Kidney (tissue), 14 donors: ENCODE results near the gene YTHDC2. TPM values are rescaled to one million over a fixed set of nuclear protein-coding genes. Genes with fewer than 3 reads are reported as not detected.
A peak's percentile ranks its signal among the peaks of the same experiment; 100 is the strongest.

Source experiments
- DNase-seq, 5 donors: peaks; one replicate each; pipeline ENCODE4 v3.0.0-alpha.2; 2013 to 2020
- FAIRE-seq: peaks from 2 replicates; lab custom pipeline; 2012; peaks lifted over from hg19 to GRCh38; lab: Jason Lieb, UNC
- H3K27ac ChIP-seq, 2 donors: one replicate each; pipeline ENCODE4 v1.7.0; 2013; ENCODE audit warnings: low read depth in 2 of 2, low read length in 2 of 2, inconsistent platforms in 1 of 2
- H3K27me3 ChIP-seq: one replicate; pipeline ENCODE4 v1.7.1; 2013; ENCODE audit warnings: low read length, inconsistent platforms; ENCODE audit not compliant: control insufficient read depth, insufficient read depth
- H3K36me3 ChIP-seq, 3 donors: one replicate each; pipeline versions ENCODE4 v1.7.0 to v1.7.1; 2013; ENCODE audit warnings: low read length in 3 of 3, control low read depth in 1 of 3, inconsistent platforms in 1 of 3; ENCODE audit not compliant: insufficient read depth in 3 of 3, control insufficient read depth in 2 of 3
- H3K4me1 ChIP-seq, 3 donors: one replicate each; pipeline versions ENCODE4 v1.7.0 to v1.7.1; 2013; ENCODE audit warnings: low read length in 3 of 3, inconsistent platforms in 1 of 3, low read depth in 1 of 3; ENCODE audit not compliant: control insufficient read depth in 2 of 3, insufficient read depth in 2 of 3
- H3K4me3 ChIP-seq, 3 donors: one replicate each; pipeline versions ENCODE4 v1.7.0 to v1.8.1; 2013; ENCODE audit warnings: low read length in 3 of 3, control low read depth in 1 of 3, inconsistent platforms in 1 of 3
- H3K9ac ChIP-seq, 3 donors: one replicate each; pipeline versions ENCODE4 v1.7.0 to v1.7.1; 2013; ENCODE audit warnings: low read length in 3 of 3, control low read depth in 1 of 3, inconsistent platforms in 1 of 3
- H3K9me3 ChIP-seq, 3 donors: one replicate each; pipeline versions ENCODE4 v1.7.0 to v1.7.1; 2013; ENCODE audit warnings: low read length in 3 of 3, control low read depth in 1 of 3, inconsistent platforms in 1 of 3; ENCODE audit not compliant: control insufficient read depth in 2 of 3, insufficient read depth in 1 of 3
- intact Hi-C: fragments of 100-400 bp; cut with DNase I; formaldehyde crosslinking; loops from one replicate; pipeline ENCODE4 v1.11.1; 2022
- polyA plus RNA-seq: library from polyadenylated mRNA; stranded (reverse); fragments of 350-450 nt; fragmentation: Illumina TruSeq; extraction: RNeasy Lipid Tissue Mini Kit (QIAGEN cat#74804); gene quantifications from one replicate; pipeline ENCODE4 v1.2.3, GENCODE V29; 2014; ENCODE audit warnings: low read depth, low replicate concordance; ENCODE audit not compliant: insufficient read depth
- total RNA-seq: library from RNA; stranded (reverse); fragmentation: NEBNext Ultra II Directional; extraction: Animal tissue kit (Norgen Biotek cat#: 25700); gene quantifications from one replicate; pipeline ENCODE4 v1.2.1, GENCODE V29; 2021
- TF ChIP-seq, protein P1 (sequence below): IDR thresholded peaks from 3 replicates; pipeline ENCODE4 v1.5.1; 2012; ENCODE audit warnings: mild to moderate bottlenecking, moderate library complexity, borderline replicate concordance; ENCODE audit not compliant: insufficient read depth; ENCODE audit errors: extremely low read depth
- donor health status: control.
- donor health status: control.
- donor health status: control.
- donor health status: control.
- donor health status: control.
- donor health status: DM: yes; HTN: yes; CAD: no.
- donor health status: Normal renal cell carcinoma (clear cell type).

Gene YTHDC2
- total and polyA plus RNA-seq, 2 donors from 2014 or later: 6.2 to 31.6 TPM

- no peak overlapping the region for H3K27ac ChIP-seq
- no peaks in the 10 kb centered on the region for H3K36me3 ChIP-seq
- H3K4me1 ChIP-seq: peaks cover 0 to 2% (median 0%) of the 10 kb centered on the region in 3 donors
- intact Hi-C loops: no loop called here
- no peaks in the 10 kb centered on the region for H3K27me3 ChIP-seq
- peaks cover 0 to 5% (median 0%) of the 10 kb centered on the region in 3 donors for H3K9me3 ChIP-seq
- peak overlapping the region in 1 of 3 donors; percentile 38 for H3K9ac ChIP-seq
- H3K4me3 ChIP-seq: peak overlapping the region; percentile 55 to 70 (median 62)
- TF ChIP-seq, protein P1, sequence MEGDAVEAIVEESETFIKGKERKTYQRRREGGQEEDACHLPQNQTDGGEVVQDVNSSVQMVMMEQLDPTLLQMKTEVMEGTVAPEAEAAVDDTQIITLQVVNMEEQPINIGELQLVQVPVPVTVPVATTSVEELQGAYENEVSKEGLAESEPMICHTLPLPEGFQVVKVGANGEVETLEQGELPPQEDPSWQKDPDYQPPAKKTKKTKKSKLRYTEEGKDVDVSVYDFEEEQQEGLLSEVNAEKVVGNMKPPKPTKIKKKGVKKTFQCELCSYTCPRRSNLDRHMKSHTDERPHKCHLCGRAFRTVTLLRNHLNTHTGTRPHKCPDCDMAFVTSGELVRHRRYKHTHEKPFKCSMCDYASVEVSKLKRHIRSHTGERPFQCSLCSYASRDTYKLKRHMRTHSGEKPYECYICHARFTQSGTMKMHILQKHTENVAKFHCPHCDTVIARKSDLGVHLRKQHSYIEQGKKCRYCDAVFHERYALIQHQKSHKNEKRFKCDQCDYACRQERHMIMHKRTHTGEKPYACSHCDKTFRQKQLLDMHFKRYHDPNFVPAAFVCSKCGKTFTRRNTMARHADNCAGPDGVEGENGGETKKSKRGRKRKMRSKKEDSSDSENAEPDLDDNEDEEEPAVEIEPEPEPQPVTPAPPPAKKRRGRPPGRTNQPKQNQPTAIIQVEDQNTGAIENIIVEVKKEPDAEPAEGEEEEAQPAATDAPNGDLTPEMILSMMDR: no peak
- no peak for FAIRE-seq
- DNase-seq: peak in 1 of 5 donors; percentile 62
These were observed 24.8 kb upstream of the YTHDC2 start for GRCh38 chr5:113488645-113489184.

DNA sequence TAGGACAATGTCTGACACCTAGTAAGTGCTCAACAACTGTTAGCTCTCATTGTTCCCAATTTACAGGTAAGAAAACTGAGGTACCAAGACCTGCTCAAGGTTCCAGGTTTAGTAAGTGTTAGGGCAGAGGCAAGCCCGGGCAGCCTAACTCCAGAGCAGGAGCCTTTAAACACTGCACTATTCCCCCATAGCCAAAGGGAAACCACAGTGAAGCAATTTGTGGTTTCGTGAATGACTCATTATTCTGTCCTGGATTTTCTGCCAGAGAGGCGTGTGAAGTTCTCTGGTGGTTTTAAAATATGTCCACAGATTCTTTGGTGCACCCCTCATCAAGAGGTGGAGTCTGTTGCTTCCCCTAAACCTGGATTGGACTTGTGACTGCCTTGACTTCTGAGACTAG, 24.2 kb upstream of the YTHDC2 start:
- TF ChIP-seq, protein P1: no peak
- Histone ChIP-seq H3K36me3 (no peaks in the 10 kb centered on the region), H3K27ac (no peak overlapping the region), H3K9ac (no peak overlapping the region), H3K27me3 (no peaks in the 10 kb centered on the region), H3K9me3 (peaks cover 0 to 5% (median 0%) of the 10 kb centered on the region in 3 donors), H3K4me1 (peaks cover 0 to 2% (median 0%) of the 10 kb centered on the region in 3 donors), H3K4me3 (no peak overlapping the region)
- intact Hi-C loops: no loop called here
- DNase-seq (no peak), FAIRE-seq (no peak)

DNA sequence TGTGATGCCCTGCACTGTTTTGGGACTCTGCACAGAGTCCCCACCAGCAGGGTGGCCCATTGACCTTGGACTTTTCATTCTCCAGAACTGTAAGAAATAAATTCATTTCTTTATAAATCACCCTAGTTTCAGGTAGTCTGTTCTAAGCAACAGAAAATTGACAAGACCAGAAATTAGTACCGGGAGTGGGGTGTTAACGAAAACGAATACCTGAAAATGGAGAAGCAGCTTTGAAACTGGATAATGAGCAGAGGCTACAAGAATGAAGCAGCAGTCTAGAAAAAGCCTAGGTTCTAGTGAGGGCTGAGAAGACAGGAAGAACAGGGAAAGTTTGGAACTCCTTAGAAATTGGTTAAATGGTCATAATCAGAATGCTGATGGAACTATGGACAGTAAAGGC, 23.2 kb upstream of the YTHDC2 start:
- intact Hi-C loops: no loop called here
- Histone ChIP-seq H3K9me3 (peaks cover 0 to 5% (median 0%) of the 10 kb centered on the region in 3 donors), H3K4me3 (no peak overlapping the region), H3K4me1 (peaks cover 0 to 2% (median 0%) of the 10 kb centered on the region in 3 donors), H3K36me3 (no peaks in the 10 kb centered on the region), H3K27ac (no peak overlapping the region), H3K27me3 (no peaks in the 10 kb centered on the region), H3K9ac (no peak overlapping the region)
- no peak for FAIRE-seq
- DNase-seq: no peak
- TF ChIP-seq, protein P1: no peak
